Type B pancreatic cell (in vitro differentiated cells): ENCODE measurements around the gene MKRN2. TPM values are rescaled to one million over a fixed set of nuclear protein-coding genes. Genes with fewer than 3 reads are reported as not detected.

ENCODE experiments used
- DNase-seq: peaks from one replicate; pipeline ENCODE4 v3.0.0; 2021; ENCODE audit warnings: mixed read lengths; ENCODE audit not compliant: unreplicated experiment; ENCODE audit errors: extremely low spot score
- H3K27ac Mint-ChIP-seq: 2 replicates; pipeline ENCODE4 v1.8.0; 2021; ENCODE audit warnings: mild to moderate bottlenecking, mixed read lengths
- H3K27me3 Mint-ChIP-seq: 2 replicates; pipeline ENCODE4 v1.8.0; 2021; ENCODE audit warnings: mixed read lengths
- H3K36me3 Mint-ChIP-seq: 2 replicates; pipeline ENCODE4 v1.8.0; 2021; ENCODE audit warnings: mixed read lengths
- H3K4me1 Mint-ChIP-seq: one replicate; pipeline ENCODE4 v1.8.0; 2021; ENCODE audit warnings: mixed read lengths; ENCODE audit not compliant: unreplicated experiment
- H3K4me3 Mint-ChIP-seq: 2 replicates; pipeline ENCODE4 v1.8.0; 2021; ENCODE audit warnings: mild to moderate bottlenecking, mixed read lengths
- H3K9me3 Mint-ChIP-seq: 2 replicates; pipeline ENCODE4 v1.8.0; 2021; ENCODE audit warnings: mixed read lengths
- total RNA-seq: library from RNA; stranded (reverse); gene quantifications from 2 replicates; pipeline ENCODE4 v1.2.1, GENCODE V29; 2021; ENCODE audit warnings: low replicate concordance
- TF ChIP-seq, protein P1 (sequence below): fragments of 200-600 bp; sonication (generic); conservative IDR thresholded peaks from 2 replicates; pipeline ENCODE4 v1.5.0; 2021; ENCODE audit warnings: antibody characterized with exemption, mild to moderate bottlenecking

The MKRN2 gene
- total RNA-seq, 1 donor from 2014 or later, result 28.6 TPM

DNA sequence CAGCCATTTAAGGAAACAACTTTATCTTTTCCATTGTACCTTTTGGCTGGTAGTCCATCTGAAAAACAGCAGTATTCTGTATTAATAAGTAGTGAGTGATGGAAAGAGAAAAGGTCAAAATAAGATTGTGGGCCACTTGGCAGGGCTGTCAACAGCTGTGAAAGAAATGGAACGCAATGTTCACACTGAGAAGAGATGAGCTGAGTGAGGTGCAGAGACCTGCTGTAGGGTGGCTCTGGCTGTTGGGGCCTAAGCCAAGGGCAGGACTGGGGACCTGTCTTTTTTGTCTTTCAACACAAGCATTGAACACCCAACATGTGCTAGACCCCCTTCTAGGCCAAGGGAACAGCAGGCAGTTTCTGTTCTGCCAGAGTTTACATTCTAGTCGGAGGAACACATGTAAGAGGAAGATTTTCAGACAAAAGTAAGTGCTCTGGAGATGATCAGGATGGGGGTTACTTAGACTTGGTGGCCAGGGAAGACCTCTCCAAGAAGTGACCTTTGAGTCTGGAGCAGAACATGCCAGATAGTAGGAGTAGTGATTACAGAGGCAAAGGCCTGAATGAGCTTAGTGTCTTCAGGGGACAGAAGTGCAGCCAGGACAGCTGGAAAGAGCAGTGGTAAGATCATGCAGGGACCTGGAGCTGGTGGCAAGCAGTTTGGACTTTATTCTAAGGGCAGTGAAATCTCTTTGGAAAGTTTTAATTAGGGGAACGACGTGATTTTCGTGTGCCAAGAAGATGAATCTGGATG lies 43.0 kb upstream of the MKRN2 start:
- TF ChIP-seq, protein P1, sequence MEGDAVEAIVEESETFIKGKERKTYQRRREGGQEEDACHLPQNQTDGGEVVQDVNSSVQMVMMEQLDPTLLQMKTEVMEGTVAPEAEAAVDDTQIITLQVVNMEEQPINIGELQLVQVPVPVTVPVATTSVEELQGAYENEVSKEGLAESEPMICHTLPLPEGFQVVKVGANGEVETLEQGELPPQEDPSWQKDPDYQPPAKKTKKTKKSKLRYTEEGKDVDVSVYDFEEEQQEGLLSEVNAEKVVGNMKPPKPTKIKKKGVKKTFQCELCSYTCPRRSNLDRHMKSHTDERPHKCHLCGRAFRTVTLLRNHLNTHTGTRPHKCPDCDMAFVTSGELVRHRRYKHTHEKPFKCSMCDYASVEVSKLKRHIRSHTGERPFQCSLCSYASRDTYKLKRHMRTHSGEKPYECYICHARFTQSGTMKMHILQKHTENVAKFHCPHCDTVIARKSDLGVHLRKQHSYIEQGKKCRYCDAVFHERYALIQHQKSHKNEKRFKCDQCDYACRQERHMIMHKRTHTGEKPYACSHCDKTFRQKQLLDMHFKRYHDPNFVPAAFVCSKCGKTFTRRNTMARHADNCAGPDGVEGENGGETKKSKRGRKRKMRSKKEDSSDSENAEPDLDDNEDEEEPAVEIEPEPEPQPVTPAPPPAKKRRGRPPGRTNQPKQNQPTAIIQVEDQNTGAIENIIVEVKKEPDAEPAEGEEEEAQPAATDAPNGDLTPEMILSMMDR, result no peak
- no peaks in the 10 kb centered on the region for H3K27me3 Mint-ChIP-seq
- peaks cover 8% of the 10 kb centered on the region for H3K36me3 Mint-ChIP-seq
- no peak for DNase-seq
- no peaks in the 10 kb centered on the region for H3K9me3 Mint-ChIP-seq
- H3K4me3 Mint-ChIP-seq, result no peak overlapping the region
- H3K27ac Mint-ChIP-seq, result no peak overlapping the region
- peaks cover 4% of the 10 kb centered on the region for H3K4me1 Mint-ChIP-seq

DNA sequence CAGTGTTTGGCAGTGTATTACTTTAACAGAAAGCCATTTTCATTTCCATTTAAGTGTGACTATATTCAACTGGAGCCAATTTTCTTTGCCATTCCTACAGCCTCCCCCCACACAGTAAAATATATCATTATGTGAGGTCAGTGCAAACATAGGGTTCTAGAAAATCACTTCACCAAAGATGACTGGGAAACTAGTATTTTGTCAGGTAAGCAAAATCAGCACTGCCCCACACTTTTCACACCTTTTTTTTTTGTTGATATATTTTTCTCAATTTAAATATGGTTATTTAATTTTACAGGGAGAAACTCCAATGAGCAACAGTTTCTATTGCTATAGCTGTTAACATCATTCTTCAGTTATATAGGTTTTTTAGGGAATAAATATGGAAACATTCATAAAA lies 41.3 kb upstream of the MKRN2 start:
- Mint-ChIP-seq H3K27ac (no peak overlapping the region), H3K4me3 (no peak overlapping the region), H3K27me3 (no peaks in the 10 kb centered on the region), H3K36me3 (peaks cover 8% of the 10 kb centered on the region), H3K4me1 (peaks cover 4% of the 10 kb centered on the region), H3K9me3 (no peaks in the 10 kb centered on the region)
- no peak for DNase-seq
- TF ChIP-seq, protein P1, result no peak

DNA sequence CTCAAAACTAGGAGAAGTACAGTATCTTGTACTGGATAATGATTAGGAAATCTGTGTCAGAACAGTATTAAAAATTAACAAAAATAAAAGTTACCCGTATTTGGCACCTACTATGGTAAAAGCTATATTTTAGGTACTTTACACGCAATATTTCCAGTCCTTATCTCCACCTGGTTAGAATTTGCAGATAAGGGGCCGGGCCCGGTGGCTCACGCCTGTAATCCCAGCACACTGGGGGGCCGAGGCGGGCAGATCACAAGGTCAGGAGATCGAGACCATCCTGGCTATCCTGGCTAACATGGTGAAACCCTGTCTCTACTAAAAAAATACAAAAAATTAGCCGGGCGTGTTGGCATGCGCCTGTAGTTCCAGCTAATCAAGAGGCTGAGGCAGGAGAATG lies 40.0 kb upstream of the MKRN2 start:
- Mint-ChIP-seq H3K4me1 (peaks cover 4% of the 10 kb centered on the region), H3K4me3 (no peak overlapping the region), H3K27ac (no peak overlapping the region), H3K27me3 (no peaks in the 10 kb centered on the region), H3K9me3 (no peaks in the 10 kb centered on the region), H3K36me3 (peaks cover 10% of the 10 kb centered on the region)
- no peak for DNase-seq
- TF ChIP-seq, protein P1, result no peak

DNA sequence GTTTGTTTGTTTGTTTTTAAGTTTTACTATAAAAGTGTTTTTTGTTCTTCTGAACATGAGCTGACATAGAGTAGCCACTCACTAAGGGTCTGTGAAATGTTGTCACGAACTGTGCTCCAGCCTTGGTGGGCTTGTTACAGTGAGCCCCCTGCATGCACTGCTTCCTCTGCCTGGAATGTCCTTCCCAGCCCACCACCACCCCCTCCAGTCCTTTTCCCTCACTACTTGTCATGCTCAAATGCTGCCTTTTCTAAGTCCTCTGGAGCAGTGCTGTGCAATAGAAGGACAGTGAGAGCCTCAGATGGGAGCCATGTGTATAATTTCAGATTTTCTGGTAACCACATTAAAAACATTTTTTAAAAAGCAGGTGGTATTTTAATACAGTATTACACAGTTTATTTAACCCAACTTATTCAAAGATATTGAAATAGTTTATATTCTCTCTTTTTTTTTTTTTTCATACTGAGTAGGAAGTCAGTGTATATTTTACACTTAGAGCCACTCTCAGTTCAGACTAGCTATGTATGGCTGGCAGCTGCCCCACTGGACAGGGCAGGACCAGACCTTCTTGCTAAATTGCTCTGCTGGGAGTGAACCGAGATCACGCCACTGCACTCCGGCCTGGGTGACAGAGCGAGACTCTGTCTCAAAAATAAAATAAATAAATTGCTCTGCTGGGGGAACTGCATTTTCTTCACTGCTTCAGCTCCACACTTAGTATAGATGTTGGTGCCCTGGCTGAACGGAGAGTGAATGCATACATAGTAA lies 38.4 kb upstream of the MKRN2 start:
- no peak overlapping the region for H3K4me3 Mint-ChIP-seq
- H3K9me3 Mint-ChIP-seq, result no peaks in the 10 kb centered on the region
- no peak overlapping the region for H3K27ac Mint-ChIP-seq
- TF ChIP-seq, protein P1, result no peak
- no peaks in the 10 kb centered on the region for H3K27me3 Mint-ChIP-seq
- peaks cover 19% of the 10 kb centered on the region for H3K36me3 Mint-ChIP-seq
- peaks cover 4% of the 10 kb centered on the region for H3K4me1 Mint-ChIP-seq
- DNase-seq, result no peak

DNA sequence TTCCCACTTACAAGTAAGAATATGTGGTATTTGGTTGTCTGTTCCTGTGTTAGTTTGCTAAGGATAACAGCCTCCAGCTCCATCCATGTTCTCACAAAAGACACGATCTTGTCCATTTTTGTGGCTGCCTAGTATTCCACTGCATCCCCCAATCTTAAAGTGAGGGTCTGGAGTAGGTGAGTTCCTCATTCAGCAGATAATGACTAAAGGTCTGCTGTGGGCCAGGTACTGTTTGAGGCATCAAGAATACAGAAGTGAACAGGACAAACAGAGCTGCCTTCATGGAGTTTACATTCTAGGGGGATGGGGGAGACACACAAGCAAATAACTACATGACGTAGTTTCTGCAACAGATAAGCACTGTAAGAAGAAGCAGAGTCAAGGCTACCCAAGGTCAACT lies 35.9 kb upstream of the MKRN2 start:
- no peak overlapping the region for H3K4me3 Mint-ChIP-seq
- H3K4me1 Mint-ChIP-seq, result peaks cover 4% of the 10 kb centered on the region
- TF ChIP-seq, protein P1, result no peak
- no peak for DNase-seq
- peaks cover 19% of the 10 kb centered on the region for H3K36me3 Mint-ChIP-seq
- H3K27me3 Mint-ChIP-seq, result no peaks in the 10 kb centered on the region
- no peaks in the 10 kb centered on the region for H3K9me3 Mint-ChIP-seq
- H3K27ac Mint-ChIP-seq, result no peak overlapping the region
